DOHH2 (cell line): Measurements from ENCODE around the gene AURKB.

Experiments used
- H3F3A ChIP-seq: fragments of 200-600 bp; sonication (generic), shearing (Covaris generic); 2 replicates; pipeline ENCODE4 v1.6.0; 2016; ENCODE audit warnings: antibody characterized with exemption, mild to moderate bottlenecking; ENCODE audit not compliant: control insufficient read depth, insufficient read depth
- H3K27ac ChIP-seq: fragments of 200-600 bp; sonication (generic); 2 replicates; pipeline ENCODE4 v1.5.1; 2014; ENCODE audit warnings: low read depth, mild to moderate bottlenecking, low read length, moderate library complexity
- H3K27me3 ChIP-seq: fragments of 200-600 bp; sonication (generic); 2 replicates; pipeline ENCODE4 v1.6.1; 2014; ENCODE audit warnings: mild to moderate bottlenecking, low read length, mixed read lengths; ENCODE audit not compliant: control insufficient read depth
- H3K36me3 ChIP-seq: fragments of 200-600 bp; sonication (generic); 2 replicates; pipeline ENCODE4 v1.6.1; 2014; ENCODE audit warnings: mild to moderate bottlenecking, low read length, moderate library complexity, mixed read lengths; ENCODE audit not compliant: control insufficient read depth
- H3K4me1 ChIP-seq: fragments of 200-600 bp; sonication (generic); 2 replicates; pipeline ENCODE4 v1.6.1; 2014; ENCODE audit warnings: mild to moderate bottlenecking, low read length, mixed read lengths; ENCODE audit not compliant: control insufficient read depth
- H3K4me2 ChIP-seq: fragments of 200-600 bp; sonication (generic); 2 replicates; pipeline ENCODE4 v1.6.0; 2014; ENCODE audit warnings: mild to moderate bottlenecking, low read length, moderate library complexity
- H3K4me3 ChIP-seq: fragments of 200-600 bp; sonication (generic); 2 replicates; pipeline ENCODE4 v1.5.1; 2014; ENCODE audit warnings: mild to moderate bottlenecking, low read length, mixed read lengths
- H3K79me2 ChIP-seq: fragments of 200-600 bp; sonication (generic); 2 replicates; pipeline ENCODE4 v1.6.1; 2014; ENCODE audit warnings: mild to moderate bottlenecking, low read length, mixed read lengths; ENCODE audit not compliant: control insufficient read depth
- H3K9me2 ChIP-seq: fragments of 200-600 bp; sonication (generic); replicated peaks from 2 replicates; pipeline ENCODE4 v1.6.1; 2014; ENCODE audit warnings: mild to moderate bottlenecking, low read length, mixed read lengths; ENCODE audit not compliant: control insufficient read depth
- H3K9me3 ChIP-seq: fragments of 200-600 bp; sonication (generic); 2 replicates; pipeline ENCODE4 v1.6.1; 2014; ENCODE audit warnings: antibody characterized with exemption, low read length, mixed read lengths; ENCODE audit not compliant: control insufficient read depth, insufficient read depth
- H4K20me1 ChIP-seq: fragments of 200-600 bp; sonication (generic); 2 replicates; pipeline ENCODE4 v1.6.0; 2014; ENCODE audit warnings: low read depth, mild to moderate bottlenecking, antibody characterized with exemption, low read length, moderate library complexity; ENCODE audit not compliant: control insufficient read depth, insufficient read depth
- EZH2phosphoT487 ChIP-seq: fragments of 200-600 bp; sonication (generic); IDR thresholded peaks from 2 replicates; pipeline ENCODE4 v1.6.1; 2017; ENCODE audit warnings: borderline replicate concordance, mild to moderate bottlenecking, antibody characterized with exemption, low read length, moderate library complexity, mixed read lengths
- TF ChIP-seq, protein P1 (sequence below): fragments of 200-600 bp; sonication (generic); IDR thresholded peaks from one replicate; pipeline ENCODE4 v1.5.1; 2014; ENCODE audit warnings: antibody characterized with exemption, mild to moderate bottlenecking, low read depth, low read length; ENCODE audit not compliant: poor library complexity, severe bottlenecking

The AURKB gene

DNA sequence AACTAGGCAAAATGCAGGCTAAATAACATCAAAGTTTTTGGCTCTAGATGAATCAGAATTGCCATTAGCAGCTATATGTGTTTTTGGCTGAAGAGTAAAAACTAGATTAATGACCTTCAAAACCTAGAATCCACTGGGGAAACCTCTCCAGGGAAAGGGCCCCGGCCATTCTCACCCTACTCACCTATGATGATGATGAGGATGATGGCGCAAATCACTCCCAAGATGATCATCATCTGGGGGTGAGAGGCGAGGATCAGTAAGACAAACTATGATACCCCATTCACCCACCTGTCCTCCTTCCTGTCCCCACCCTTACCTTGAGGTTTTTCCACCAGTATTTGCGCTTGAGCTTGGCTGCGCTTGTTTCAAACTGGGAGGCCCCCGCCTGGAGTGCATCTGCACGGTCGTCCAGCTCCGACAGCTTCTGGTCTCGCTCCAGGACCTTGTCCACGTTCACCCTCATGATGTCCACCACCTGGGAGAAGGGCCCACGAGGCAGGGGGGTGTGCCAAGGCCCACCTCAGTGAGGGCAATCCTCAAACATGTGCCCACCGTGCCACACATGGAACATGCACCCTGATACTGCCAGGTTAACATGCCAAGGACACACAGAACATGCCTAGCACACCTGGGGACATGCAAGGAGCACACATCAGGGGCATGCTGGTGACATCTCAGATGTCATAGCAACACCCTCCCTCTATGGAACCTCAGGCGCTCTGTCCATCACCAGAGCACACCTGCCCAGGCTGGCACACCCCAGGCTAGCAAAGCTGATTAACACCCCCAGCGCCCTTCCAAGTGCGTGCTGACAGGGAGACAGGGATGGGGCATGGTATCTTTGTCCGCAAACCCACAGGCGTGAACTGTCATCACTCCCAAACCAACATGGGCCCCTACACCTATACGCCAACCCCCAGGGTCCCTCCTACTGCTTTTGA is 48.8 kb downstream of the AURKB start:
- Histone ChIP-seq H4K20me1 (peaks cover 7% of the 10 kb centered on the region; the same call in 1 of the 2 replicates), H3K9me2 (no peaks in the 10 kb centered on the region), H3K9me3 (no peaks in the 10 kb centered on the region), H3K36me3 (peaks cover 43% of the 10 kb centered on the region), H3K27ac (peak overlapping the region; percentile 63; the same call in 1 of the 2 replicates), H3K79me2 (peaks cover 34% of the 10 kb centered on the region), H3K4me1 (peaks cover 61% of the 10 kb centered on the region), H3F3A (peaks cover 18% of the 10 kb centered on the region), H3K4me3 (peak overlapping the region; percentile 99), H3K27me3 (no peaks in the 10 kb centered on the region), H3K4me2 (peak overlapping the region; percentile 68)
- no peak for TF ChIP-seq EZH2phosphoT487
- TF ChIP-seq, protein P1, sequence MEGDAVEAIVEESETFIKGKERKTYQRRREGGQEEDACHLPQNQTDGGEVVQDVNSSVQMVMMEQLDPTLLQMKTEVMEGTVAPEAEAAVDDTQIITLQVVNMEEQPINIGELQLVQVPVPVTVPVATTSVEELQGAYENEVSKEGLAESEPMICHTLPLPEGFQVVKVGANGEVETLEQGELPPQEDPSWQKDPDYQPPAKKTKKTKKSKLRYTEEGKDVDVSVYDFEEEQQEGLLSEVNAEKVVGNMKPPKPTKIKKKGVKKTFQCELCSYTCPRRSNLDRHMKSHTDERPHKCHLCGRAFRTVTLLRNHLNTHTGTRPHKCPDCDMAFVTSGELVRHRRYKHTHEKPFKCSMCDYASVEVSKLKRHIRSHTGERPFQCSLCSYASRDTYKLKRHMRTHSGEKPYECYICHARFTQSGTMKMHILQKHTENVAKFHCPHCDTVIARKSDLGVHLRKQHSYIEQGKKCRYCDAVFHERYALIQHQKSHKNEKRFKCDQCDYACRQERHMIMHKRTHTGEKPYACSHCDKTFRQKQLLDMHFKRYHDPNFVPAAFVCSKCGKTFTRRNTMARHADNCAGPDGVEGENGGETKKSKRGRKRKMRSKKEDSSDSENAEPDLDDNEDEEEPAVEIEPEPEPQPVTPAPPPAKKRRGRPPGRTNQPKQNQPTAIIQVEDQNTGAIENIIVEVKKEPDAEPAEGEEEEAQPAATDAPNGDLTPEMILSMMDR, result no peak

DNA sequence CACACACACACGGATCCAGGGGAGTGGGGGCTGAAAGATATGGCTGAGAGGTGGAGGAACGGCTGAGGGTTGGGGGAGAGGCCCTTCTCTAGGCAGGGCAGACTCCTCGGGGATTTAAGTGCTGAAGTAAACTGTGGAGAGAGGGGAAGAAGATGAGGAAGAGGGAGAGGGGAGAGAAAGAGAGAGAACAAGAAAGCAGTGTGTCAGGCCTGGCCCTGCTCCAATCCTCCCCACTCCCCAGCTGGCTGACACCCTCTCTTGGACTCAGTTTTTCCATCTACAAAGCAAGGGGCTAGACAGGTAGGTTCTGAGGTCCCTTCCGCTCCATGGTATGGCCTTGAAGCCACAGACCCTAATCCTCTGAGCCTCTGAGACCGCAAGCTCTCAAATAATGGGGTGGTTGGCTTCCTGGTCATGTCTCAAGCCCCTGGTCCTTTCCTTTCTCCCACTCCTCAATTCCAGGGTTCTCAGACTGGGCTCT is 49.6 kb downstream of the AURKB start:
- Histone ChIP-seq H3K79me2 (peaks cover 34% of the 10 kb centered on the region), H3K4me1 (peaks cover 64% of the 10 kb centered on the region), H3K4me2 (peak overlapping the region; percentile 68), H3K9me3 (no peaks in the 10 kb centered on the region), H3K27me3 (no peaks in the 10 kb centered on the region), H3K36me3 (peaks cover 43% of the 10 kb centered on the region), H3K9me2 (no peaks in the 10 kb centered on the region), H3K27ac (peak overlapping the region; percentile 20; the same call in 1 of the 2 replicates), H3K4me3 (peak overlapping the region; percentile 99), H3F3A (peaks cover 18% of the 10 kb centered on the region), H4K20me1 (peaks cover 7% of the 10 kb centered on the region; the same call in 1 of the 2 replicates)
- TF ChIP-seq, protein P1, result no peak
- no peak for TF ChIP-seq EZH2phosphoT487

DNA sequence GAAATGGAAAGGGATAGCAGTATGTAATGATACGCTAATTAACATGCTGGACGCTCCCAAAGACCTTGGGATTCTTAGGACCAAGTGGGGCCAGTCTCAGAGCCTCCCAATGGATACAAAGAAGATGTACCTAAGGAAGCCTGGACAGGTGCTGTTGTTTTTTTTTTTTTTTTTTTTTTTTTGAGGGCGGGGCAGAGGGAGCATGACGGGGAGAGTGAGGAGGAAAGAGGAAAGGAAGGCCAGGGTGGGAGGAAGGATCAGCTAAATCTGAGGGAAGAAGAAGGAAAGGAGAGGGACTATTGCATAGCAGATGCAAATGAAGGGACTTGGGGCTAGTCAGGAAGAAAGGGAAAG is 50.2 kb downstream of the AURKB start:
- Histone ChIP-seq H3F3A (peaks cover 18% of the 10 kb centered on the region), H3K27ac (no peak overlapping the region), H3K4me1 (peaks cover 69% of the 10 kb centered on the region), H3K4me3 (no peak overlapping the region), H3K4me2 (no peak overlapping the region; the same call in 1 of the 2 replicates), H3K36me3 (peaks cover 43% of the 10 kb centered on the region), H3K9me2 (no peaks in the 10 kb centered on the region), H4K20me1 (peaks cover 7% of the 10 kb centered on the region; the same call in 1 of the 2 replicates), H3K9me3 (no peaks in the 10 kb centered on the region), H3K79me2 (peaks cover 34% of the 10 kb centered on the region), H3K27me3 (no peaks in the 10 kb centered on the region)
- no peak for TF ChIP-seq EZH2phosphoT487
- TF ChIP-seq, protein P1, result no peak
